Measurements from ENCODE around the gene RBAK.
"Not testable (repeated sequence)": the region's sequence is repeated elsewhere in the genome, so short reads cannot be mapped to it uniquely, and the experiment has no call there.

RBAK gene

GRCh38 chr7:5051731-5052130 lies 6.1 kb downstream of the RBAK start:
- not testable (repeated sequence) for DNase-seq (ENCODE audit: low read depth in 2 of 2)

- no peak for DNase-seq (ENCODE audit: low read depth in 2 of 2)
Measured at GRCh38 chr7:5053175-5053574, 7.5 kb downstream of the RBAK start.

- DNase-seq (ENCODE audit: low read depth in 2 of 2) = no peak
Measured at GRCh38 chr7:5063698-5064097, 18.0 kb downstream of the RBAK start.

- no peak for DNase-seq (ENCODE audit: low read depth in 2 of 2)
Measured at GRCh38 chr7:5064391-5065106, 18.9 kb downstream of the RBAK start.

- DNase-seq (ENCODE audit: low read depth in 2 of 2) = no peak
Measured at GRCh38 chr7:5065107-5065407, 19.4 kb downstream of the RBAK start.

GRCh38 chr7:5068521-5068920 lies 22.9 kb downstream of the RBAK start:
- DNase-seq (ENCODE audit: low read depth in 2 of 2) = no peak

- no peak for DNase-seq (ENCODE audit: low read depth in 2 of 2)
Measured at GRCh38 chr7:5070206-5070605, 24.5 kb downstream of the RBAK start.

GRCh38 chr7:5075187-5075586 lies 29.5 kb downstream of the RBAK start:
- DNase-seq (ENCODE audit: low read depth in 2 of 2) = not testable (repeated sequence)

GRCh38 chr7:5077740-5078139 lies 32.1 kb downstream of the RBAK start:
- DNase-seq (ENCODE audit: low read depth in 2 of 2) = no peak

- DNase-seq (ENCODE audit: low read depth in 2 of 2) = no peak
Measured at GRCh38 chr7:5082806-5083205, 37.1 kb downstream of the RBAK start.

GRCh38 chr7:5083311-5083711 lies 37.7 kb downstream of the RBAK start:
- no peak for DNase-seq (ENCODE audit: low read depth in 2 of 2)

GRCh38 chr7:5086256-5086655 lies 40.6 kb downstream of the RBAK start:
- no peak for DNase-seq (ENCODE audit: low read depth in 2 of 2)

GRCh38 chr7:5088228-5088833 lies 42.7 kb downstream of the RBAK start:
- not testable (repeated sequence) for DNase-seq (ENCODE audit: low read depth in 2 of 2)

GRCh38 chr7:5088906-5089305 lies 43.2 kb downstream of the RBAK start:
- DNase-seq (ENCODE audit: low read depth in 2 of 2) = no peak

- DNase-seq (ENCODE audit: low read depth in 2 of 2) = no peak
Measured at GRCh38 chr7:5093948-5094347, 48.3 kb downstream of the RBAK start.

GRCh38 chr7:5094641-5095040 lies 49.0 kb downstream of the RBAK start:
- no peak for DNase-seq (ENCODE audit: low read depth in 2 of 2)

GRCh38 chr7:5116359-5116758 lies 70.7 kb downstream of the RBAK start:
- DNase-seq (ENCODE audit: low read depth in 2 of 2) = no peak

- no peak for DNase-seq (ENCODE audit: low read depth in 2 of 2)
Measured at GRCh38 chr7:5117095-5117970, 71.7 kb downstream of the RBAK start.
